GM19099 (cell line): ENCODE data around the gene CPNE2.

Experiments
- POLR2A ChIP-seq: IDR thresholded peaks from 3 replicates; pipeline ENCODE4 v1.6.1; 2011; ENCODE audit warnings: low read depth; ENCODE audit not compliant: insufficient read length; ENCODE audit errors: extremely low read depth

Gene CPNE2

GRCh38 chr16:57089406-57089805, 3.0 kb upstream of the CPNE2 start:
- no peak for TF ChIP-seq POLR2A

DNA sequence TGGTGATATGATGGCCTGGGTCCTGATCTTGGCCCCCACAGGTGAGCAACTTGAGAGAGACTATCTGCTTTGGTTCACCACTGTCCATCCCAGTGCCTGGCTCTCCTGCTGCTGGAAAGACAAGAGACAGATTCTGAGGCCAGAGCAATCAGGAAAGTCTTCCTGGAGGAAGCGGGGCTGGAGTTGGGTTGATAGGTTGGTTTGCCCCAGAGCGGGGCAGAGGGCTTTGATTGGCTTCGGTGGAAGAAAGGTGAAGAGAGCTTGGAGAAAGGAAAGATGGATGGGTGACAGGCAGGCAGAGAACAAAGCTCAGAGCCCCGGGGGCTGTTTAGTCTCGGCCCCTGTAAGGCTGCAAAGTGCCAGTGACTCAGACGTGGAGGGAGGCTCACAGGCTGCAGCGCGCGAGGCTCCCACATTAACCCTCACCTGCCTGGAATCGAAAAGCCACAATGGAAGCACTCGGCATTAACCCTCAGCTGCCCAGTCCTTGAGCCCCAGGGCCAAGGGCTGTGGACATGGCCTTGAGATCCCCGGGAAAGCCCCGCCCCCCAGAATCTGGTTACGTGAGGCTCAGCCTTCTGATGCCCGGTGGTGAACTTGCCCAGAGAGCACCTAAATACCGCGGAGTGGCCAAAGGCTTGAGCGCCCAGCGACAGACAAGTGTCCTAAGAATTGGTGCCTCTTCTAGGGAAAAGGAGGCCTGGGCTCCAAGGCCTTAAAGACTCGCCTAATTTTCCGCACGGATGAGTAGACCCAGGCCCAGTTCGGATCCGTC, 996 bp upstream of the CPNE2 start:
- TF ChIP-seq POLR2A: no peak

DNA sequence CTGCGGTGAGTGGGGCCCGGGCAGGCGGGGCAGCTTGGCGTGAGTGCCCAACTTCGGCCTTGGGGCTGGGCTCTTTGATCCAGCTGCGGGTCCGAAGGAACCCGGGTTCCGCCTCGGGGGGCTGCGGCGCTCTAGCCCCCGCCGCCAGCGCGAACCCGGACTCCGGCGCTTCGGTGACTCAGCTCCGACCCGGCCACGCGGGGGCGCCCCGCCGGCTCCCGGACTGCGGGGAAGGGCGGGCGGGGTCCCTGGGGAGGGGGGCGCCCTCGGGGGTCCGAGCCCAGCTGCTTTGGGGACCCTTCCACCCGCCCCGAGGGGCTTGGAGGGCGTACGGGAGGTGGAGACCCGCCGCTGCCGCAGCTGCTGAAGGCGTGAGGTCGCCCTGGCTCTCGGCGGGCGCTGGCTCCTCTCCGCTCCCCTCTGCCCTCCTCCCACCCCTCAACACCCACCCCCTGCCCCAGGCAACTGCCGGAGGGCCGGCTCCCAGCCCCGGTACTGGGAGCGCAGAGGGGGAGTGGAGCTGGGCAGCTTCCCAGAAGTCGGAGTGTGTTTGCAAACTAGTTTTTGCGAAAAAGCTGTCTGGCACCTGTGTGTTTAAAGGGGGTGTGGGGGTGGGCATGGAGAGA, 516 bp downstream of the CPNE2 start:
- no peak for TF ChIP-seq POLR2A

GRCh38 chr16:57093666-57094564, 1.5 kb downstream of the CPNE2 start:
- TF ChIP-seq POLR2A: no peak

DNA sequence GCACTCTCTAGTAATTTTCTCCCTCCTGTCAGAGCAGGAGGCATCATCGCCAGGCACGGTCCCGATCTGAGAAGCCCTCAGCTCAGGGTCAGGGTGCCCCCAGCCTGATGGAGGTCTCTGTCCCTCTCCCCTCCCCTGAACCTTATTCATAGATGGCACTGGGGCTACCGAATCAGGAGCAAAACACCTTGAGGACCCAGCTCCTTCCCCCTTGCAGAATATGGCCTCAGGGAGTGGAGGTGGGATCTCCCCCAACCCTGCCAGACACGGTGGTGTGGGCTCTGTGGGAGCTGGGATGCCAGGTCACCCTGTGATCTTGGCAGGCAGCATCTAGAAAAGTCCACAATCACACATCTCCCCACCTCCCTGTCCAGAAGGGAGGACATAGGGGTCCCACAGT, 2.5 kb downstream of the CPNE2 start:
- TF ChIP-seq POLR2A: no peak

DNA sequence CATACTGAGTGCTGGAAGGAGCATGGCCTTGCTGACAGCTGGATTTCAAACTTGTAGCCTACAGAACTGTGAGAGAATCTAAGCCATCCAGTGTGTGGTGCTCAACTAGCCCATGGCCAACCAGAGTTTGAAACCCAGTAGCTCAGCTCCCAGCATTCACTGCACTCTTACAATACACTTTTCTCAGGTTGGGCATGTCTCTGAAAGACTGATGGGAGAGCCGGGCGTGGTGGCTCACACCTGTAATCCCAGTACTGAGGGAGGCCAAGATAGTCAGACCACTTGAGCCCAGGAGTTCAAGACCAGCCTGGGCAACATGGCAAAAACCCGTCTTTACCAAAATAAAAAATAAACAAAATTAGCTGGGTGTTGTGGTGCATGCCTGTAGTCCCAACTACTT, 3.8 kb downstream of the CPNE2 start:
- no peak for TF ChIP-seq POLR2A

GRCh38 chr16:57096793-57097192, 4.4 kb downstream of the CPNE2 start:
- TF ChIP-seq POLR2A: no peak

DNA sequence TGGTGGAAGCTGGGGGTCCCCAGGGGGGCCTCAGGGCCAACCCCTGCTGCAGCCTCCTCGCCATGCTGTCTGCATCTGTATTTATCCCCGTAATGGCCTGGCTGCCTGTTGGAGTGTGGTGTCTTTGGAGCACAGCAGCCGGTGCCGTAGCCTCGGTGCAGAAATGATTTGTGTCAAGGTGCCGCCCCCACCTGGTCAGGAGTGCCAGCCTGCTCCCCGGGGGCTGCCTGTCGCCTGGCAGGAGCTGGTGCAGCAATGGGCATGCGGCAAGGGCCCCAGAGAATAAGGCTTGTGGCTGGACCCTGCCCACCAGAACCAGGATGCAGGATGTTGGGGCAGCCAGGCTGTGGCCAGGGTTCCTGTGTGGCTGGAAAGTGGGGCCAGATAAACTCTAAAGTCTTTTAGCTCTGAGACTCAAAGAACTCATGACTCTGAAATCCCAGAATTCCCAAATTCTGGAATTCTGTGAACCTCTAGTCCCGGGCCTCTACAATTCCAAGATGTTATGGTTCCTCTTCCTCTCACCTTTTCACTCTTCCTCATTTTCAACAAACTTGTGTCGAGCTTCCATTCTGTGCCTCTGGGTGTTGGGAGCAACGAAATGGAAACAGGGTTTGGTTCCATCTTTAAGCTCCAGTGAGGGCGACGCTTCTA, 5.9 kb downstream of the CPNE2 start:
- no peak for TF ChIP-seq POLR2A

DNA sequence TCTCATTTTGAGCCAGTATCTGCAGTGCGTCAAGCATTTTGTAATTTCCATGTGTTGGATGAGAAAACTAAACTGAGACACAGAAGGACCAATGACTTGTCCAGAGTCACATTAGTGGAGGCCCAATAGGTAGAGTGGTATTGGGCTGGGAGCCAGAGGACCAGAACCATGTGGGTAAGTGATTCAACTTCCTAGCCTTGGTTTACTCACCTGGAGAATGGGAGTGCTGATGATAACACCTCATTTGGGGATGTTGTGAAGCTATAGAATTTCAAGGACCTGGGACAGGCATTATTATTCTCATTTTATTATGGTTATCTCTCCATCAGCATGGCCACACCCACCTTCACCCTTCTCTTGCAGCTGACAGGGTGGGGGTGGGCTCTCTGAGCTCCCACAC, 8.1 kb downstream of the CPNE2 start:
- no peak for TF ChIP-seq POLR2A

GRCh38 chr16:57102888-57103851, 10.8 kb downstream of the CPNE2 start:
- TF ChIP-seq POLR2A: no peak

- TF ChIP-seq POLR2A: no peak
Measured at GRCh38 chr16:57104706-57105105, 12.3 kb downstream of the CPNE2 start.

DNA sequence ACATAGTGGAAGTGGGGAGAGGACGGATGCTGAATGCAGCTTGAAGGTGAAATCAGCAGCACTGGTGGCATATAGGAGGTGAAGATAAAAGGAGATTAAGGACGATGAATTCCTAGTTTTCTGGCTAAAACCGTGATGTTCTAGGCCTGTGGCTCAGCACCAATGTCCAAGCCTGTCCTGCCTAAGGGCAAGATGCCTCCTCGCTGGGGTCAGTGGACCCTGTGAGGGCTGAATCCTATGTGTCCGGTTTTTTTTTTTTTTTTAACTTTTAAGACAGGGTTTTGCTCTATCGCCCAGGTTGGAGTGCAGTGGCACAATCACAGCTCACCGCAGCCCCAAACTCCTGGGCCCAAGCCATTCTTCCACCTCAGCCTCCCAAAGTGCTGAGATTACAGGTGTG, 12.8 kb downstream of the CPNE2 start:
- no peak for TF ChIP-seq POLR2A

DNA sequence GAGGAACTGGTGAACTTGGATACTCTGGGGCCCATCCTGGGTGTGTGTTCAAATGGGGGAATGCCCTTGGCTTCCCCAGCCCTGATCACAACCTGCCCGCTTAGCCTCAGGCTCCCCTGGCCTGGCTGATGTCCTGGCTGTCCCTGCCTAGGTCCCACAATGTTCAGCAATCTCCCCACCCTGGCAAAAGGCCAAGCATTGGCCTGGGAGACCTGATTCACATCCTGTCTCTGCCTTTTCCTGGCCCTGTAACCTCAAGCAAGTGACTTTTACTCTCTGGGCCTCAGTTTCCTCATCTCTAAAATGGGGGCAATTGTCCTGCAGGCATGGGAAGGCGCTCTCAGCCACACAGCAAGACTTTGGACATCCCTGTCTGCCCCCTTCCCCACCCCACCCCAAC, 14.4 kb downstream of the CPNE2 start:
- no peak for TF ChIP-seq POLR2A

GRCh38 chr16:57107321-57107922, 15.0 kb downstream of the CPNE2 start:
- TF ChIP-seq POLR2A: no peak
